Neuron (in vitro differentiated cells): Measurements from ENCODE around the gene PEX3.
"Not testable (repeated sequence)": the region's sequence is repeated elsewhere in the genome, so short reads cannot be mapped to it uniquely, and the experiment has no call there.

Source experiments
- H2AFZ ChIP-seq: one replicate; pipeline ENCODE4 v1.6.1; 2013; ENCODE audit warnings: low read depth, mild to moderate bottlenecking, inconsistent platforms, low read length, moderate library complexity
- H3K27me3 ChIP-seq: one replicate; pipeline ENCODE4 v1.6.1; 2013; ENCODE audit warnings: low read length; ENCODE audit not compliant: insufficient read depth
- H3K36me3 ChIP-seq: one replicate; pipeline ENCODE4 v1.6.1; 2013; ENCODE audit warnings: low read length; ENCODE audit not compliant: insufficient read depth
- H3K4me1 ChIP-seq: one replicate; pipeline ENCODE4 v1.6.1; 2013; ENCODE audit warnings: low read length; ENCODE audit not compliant: insufficient read depth
- H3K4me3 ChIP-seq: 2 replicates; pipeline ENCODE4 v1.5.1; 2013; ENCODE audit warnings: mild to moderate bottlenecking, low read length, moderate library complexity
- H3K9me3 ChIP-seq: one replicate; pipeline ENCODE4 v1.6.1; 2013; ENCODE audit warnings: low read length

The PEX3 gene

DNA sequence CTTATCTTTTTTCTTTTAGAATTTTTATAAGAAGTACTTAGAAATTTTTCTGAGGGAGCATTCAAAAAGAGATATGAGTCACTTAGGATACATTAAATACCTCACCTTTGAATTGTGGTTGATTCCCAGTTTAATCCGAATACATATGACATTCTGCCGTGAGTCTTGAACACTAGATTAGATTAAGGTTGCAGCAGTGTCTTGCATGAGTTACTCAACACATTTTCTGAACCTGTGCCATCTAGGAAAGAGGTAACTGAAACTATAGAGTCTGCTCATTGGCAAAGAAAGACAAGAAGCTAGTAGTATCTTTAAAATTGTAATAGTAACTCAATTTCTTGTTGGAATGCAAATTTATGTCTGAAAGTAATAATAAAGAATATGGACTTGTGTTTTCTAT is 14.9 kb downstream of the PEX3 start:
- no peak overlapping the region for H3K4me3 ChIP-seq

DNA sequence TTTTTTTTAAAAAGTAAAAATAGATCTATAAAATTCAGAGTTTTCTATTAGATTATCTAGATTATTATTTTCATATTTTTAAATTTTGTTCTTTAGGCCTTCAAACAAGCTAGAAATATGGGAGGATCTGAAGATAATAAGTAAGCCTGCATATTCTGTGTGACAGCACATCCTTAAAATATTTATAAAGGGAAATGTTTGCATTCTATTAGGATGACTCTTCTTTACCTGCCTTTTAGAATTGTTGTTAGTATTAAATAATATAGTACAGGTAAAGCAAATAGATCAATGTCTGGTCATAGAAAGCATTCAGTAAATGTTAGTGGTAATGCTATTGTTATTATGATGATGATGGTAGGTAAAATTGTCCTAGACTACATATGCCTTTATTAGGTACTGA is 17.4 kb downstream of the PEX3 start:
- Histone ChIP-seq H3K4me3 (no peak overlapping the region), H3K9me3 (no peaks in the 10 kb centered on the region), H3K36me3 (peaks cover 9% of the 10 kb centered on the region)

More for the DNA sequence above, 14.9 kb downstream of the PEX3 start:
- H3K27me3 ChIP-seq: no peaks in the 10 kb centered on the region
- no peak overlapping the region for H2AFZ ChIP-seq
- H3K9me3 ChIP-seq: no peaks in the 10 kb centered on the region
- H3K36me3 ChIP-seq: peaks cover 2% of the 10 kb centered on the region
- H3K4me1 ChIP-seq: no peaks in the 10 kb centered on the region

DNA sequence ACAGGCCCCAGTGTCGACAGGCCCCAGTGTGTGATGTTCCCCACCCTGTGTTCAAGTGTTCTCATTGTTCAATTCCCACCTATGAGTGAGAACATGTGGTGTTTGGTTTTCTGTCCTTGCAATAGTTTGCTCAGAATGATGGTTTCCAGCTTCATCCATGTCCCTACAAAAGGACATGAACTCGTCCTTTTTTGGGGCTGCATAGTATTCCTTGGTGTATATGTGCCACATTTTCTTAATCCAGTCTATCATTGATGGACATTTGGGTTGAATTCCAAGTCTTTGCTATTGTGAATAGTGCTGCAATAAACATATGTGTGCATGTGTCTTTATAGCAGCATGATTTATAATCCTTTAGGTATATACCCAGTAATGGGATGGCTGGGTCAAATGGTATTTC is 18.2 kb downstream of the PEX3 start:
- H2AFZ ChIP-seq, H3K36me3 ChIP-seq, H3K4me3 ChIP-seq, H3K27me3 ChIP-seq, H3K4me1 ChIP-seq, H3K9me3 ChIP-seq: not testable (repeated sequence)

More for the DNA sequence above, 17.4 kb downstream of the PEX3 start:
- Histone ChIP-seq H3K27me3 (no peaks in the 10 kb centered on the region), H2AFZ (no peak overlapping the region), H3K4me1 (no peaks in the 10 kb centered on the region)

DNA sequence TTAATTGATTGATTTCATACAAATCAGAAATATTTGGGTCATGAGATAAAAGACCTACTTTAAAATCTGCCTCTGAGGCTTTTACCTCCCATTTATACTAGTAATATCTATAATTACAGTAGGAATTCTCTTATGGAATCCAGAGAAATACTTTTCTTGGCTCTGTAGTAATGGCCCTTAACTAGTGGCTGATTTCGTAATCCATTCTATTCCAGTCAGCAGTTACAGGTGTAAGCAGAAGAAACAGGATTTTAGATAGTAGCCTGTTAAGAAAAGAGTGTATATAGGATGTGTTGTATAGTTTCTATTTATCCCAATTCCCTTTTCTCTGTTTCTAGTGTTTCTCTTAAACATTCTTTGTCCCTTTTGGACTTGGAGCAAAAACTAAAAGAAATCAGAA is 21.2 kb downstream of the PEX3 start:
- Histone ChIP-seq H3K9me3 (no peaks in the 10 kb centered on the region), H3K4me3 (no peak overlapping the region), H3K27me3 (no peaks in the 10 kb centered on the region), H2AFZ (no peak overlapping the region), H3K36me3 (peaks cover 17% of the 10 kb centered on the region), H3K4me1 (no peaks in the 10 kb centered on the region)

DNA sequence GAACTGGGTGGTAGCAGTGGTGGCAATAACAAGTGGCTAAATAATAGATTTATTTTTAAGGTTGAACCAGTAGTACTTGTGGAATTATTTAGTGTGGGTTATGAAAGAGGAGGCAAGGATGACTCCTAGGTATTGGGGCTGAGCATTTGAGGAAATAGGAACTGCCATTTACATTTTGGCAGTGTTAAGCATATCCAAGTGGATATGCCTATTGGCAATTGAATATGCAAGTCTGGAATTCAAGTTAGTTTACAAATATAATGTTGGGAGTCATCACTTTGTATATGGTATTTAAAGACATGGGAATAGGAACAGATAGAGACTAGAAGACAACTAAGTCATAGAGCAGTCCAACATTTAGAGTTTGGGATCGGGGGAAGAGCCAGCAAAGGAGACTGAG is 25.9 kb downstream of the PEX3 start:
- H2AFZ ChIP-seq: no peak overlapping the region
- no peaks in the 10 kb centered on the region for H3K9me3 ChIP-seq
- peaks cover 19% of the 10 kb centered on the region for H3K36me3 ChIP-seq
- H3K4me1 ChIP-seq: no peaks in the 10 kb centered on the region
- no peak overlapping the region for H3K4me3 ChIP-seq
- H3K27me3 ChIP-seq: no peaks in the 10 kb centered on the region

DNA sequence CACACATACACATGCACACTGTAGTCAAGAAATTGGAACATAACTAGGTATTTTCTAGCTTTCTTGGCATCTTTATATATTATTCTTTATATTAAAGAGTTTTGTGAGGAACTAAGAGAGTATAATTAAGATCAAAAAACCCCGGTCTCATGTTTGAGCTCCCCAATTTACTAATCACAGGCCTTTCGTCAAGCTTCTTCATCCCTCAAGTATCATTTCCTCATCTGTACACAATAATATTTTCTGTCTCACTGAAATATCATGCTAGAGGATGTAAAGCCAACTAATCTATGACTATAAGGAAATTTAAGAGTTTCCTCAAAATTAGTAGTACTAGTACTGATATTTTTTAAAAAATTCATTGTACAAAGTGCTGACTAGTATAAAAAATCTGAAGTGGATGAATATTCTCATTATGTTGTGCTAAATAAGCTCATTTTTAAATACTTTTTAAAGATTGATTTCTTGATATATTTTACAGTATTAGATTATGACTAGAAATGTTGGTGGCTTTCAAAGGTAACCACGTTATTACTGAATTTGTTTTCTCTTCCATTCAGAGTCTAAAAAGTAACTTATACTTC is 28.0 kb downstream of the PEX3 start:
- H3K4me3 ChIP-seq: no peak overlapping the region
- no peak overlapping the region for H2AFZ ChIP-seq
- H3K27me3 ChIP-seq: no peaks in the 10 kb centered on the region
- peaks cover 13% of the 10 kb centered on the region for H3K36me3 ChIP-seq
- no peaks in the 10 kb centered on the region for H3K9me3 ChIP-seq
- no peaks in the 10 kb centered on the region for H3K4me1 ChIP-seq

DNA sequence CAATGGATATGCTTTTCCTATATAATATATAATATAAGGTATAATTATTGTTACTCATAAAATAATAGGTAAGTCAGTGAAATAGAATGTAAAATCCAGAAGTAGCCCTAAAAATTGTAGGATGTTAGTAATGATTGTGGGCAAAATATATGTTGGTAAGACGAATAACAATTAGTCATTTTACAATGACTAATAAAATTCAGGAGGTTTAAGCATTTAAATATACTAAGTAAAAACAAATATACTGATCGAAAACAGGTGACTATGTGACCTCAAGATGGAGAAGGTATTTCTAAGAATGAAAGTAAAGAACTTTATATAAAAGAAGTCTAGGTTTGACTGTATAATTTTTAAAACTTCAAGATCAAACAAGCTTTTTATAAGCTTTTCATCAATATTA is 32.0 kb downstream of the PEX3 start:
- no peaks in the 10 kb centered on the region for H3K9me3 ChIP-seq
- no peak overlapping the region for H2AFZ ChIP-seq
- H3K4me3 ChIP-seq: no peak overlapping the region
- no peaks in the 10 kb centered on the region for H3K4me1 ChIP-seq
- no peaks in the 10 kb centered on the region for H3K27me3 ChIP-seq
- peaks cover 3% of the 10 kb centered on the region for H3K36me3 ChIP-seq

DNA sequence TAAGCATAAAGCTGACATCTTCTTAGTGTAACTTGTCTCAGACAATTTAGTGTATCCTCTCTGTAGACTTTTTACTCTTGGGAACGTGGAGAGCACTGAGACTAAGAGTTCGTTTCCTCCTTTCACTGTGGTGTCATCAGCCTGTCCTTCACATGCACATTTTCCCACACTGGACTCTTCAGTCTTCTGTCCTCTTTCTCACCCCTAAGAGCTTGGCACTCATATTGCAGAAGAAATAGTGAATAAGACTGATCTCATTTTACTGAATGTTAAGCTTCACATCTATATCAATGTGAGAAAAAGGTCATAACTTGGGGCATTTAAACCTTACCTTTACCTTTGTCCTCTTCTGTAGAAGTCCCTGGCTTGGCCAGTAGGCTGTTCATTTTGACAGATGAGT is 35.4 kb downstream of the PEX3 start:
- Histone ChIP-seq H2AFZ (no peak overlapping the region), H3K9me3 (no peaks in the 10 kb centered on the region), H3K36me3 (no peaks in the 10 kb centered on the region), H3K4me1 (no peaks in the 10 kb centered on the region), H3K27me3 (no peaks in the 10 kb centered on the region), H3K4me3 (no peak overlapping the region)

DNA sequence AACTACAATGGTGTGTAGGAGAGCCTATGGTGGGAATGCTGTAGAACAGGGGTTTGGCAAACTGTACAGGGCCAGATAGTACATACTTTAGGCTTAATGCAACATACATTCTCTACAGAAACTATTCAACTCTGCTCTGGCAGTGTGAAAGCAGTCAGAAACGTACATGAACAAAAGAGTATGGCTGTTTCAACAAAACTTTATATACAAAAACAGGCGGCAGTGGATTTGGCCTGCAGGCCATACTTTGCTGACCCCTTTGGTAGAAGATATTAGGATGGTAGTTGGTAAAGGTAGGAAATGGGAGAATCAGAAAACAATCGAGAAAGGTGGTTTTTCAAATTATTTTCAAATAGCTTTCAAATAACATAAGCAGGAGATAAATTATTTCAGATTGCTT is 36.1 kb downstream of the PEX3 start:
- H2AFZ ChIP-seq: no peak overlapping the region
- no peaks in the 10 kb centered on the region for H3K36me3 ChIP-seq
- H3K4me1 ChIP-seq: no peaks in the 10 kb centered on the region

DNA sequence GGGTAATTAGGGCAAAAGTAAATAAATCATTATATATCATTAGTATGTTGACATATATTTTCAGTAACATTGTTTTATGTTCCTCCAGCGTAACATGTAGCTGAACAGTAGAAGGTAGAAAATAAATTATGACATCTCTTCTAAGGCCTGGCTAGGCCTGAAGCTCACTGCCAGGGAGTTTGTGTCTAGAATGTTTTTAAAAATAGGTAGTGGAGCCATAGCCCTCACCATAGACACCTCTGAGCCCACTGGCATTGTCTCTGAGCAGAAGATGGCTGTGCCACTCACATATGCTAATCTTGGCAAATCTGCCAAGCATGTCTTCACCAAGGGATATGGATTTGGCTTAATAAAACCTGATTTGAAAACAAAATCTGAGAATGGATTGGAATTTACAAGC is 39.6 kb downstream of the PEX3 start:
- Histone ChIP-seq H3K4me3 (no peak overlapping the region), H3K36me3 (peaks cover 16% of the 10 kb centered on the region), H3K9me3 (no peaks in the 10 kb centered on the region), H2AFZ (no peak overlapping the region), H3K27me3 (no peaks in the 10 kb centered on the region), H3K4me1 (no peaks in the 10 kb centered on the region)

More for the DNA sequence above, 36.1 kb downstream of the PEX3 start:
- no peaks in the 10 kb centered on the region for H3K27me3 ChIP-seq
- no peak overlapping the region for H3K4me3 ChIP-seq
- no peaks in the 10 kb centered on the region for H3K9me3 ChIP-seq

DNA sequence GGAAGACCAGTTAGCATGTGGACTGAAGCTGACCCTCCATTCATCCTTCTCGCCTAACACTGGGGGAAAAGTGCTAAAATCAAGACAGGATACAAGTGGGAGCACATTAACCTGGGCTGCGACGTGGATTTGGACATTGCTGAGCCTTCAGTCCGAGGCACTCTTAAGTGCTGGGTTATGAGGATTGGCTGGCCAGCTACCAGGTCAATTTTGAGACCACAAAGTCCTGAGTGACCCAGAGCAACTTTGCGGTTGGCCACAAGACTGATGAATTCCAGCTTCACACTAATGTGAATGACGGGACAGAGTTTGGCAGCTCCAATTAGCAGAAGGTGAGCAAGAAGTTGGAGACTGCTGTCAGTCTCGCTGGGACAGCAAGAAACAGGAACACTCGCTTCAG is 40.2 kb downstream of the PEX3 start:
- H3K9me3 ChIP-seq: no peaks in the 10 kb centered on the region
- H3K36me3 ChIP-seq: peaks cover 21% of the 10 kb centered on the region
- no peaks in the 10 kb centered on the region for H3K4me1 ChIP-seq
- no peak overlapping the region for H2AFZ ChIP-seq
- no peak overlapping the region for H3K4me3 ChIP-seq
- no peaks in the 10 kb centered on the region for H3K27me3 ChIP-seq

DNA sequence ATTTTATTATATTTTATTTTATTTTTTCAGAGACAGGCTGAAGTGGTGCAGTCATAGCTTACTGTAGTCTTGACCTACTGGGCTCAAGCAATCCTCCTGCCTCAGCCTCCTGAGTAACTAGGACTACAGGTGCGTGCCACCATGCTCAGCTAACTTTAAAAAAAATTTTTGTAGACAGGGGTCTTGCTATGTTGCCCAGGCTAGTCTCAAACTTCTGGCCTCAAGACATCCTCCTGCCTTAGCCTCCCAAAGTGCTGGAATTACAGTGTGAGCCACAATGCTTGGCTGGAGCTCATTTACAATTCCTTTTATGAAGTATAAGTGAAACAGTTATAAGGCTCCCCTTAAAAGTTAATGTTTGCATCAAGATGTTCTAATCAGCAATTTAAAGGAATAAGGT is 46.4 kb downstream of the PEX3 start:
- Histone ChIP-seq H3K36me3 (peaks cover 64% of the 10 kb centered on the region), H3K27me3 (no peaks in the 10 kb centered on the region), H3K4me1 (no peaks in the 10 kb centered on the region), H2AFZ (no peak overlapping the region), H3K9me3 (peaks cover 4% of the 10 kb centered on the region), H3K4me3 (no peak overlapping the region)

DNA sequence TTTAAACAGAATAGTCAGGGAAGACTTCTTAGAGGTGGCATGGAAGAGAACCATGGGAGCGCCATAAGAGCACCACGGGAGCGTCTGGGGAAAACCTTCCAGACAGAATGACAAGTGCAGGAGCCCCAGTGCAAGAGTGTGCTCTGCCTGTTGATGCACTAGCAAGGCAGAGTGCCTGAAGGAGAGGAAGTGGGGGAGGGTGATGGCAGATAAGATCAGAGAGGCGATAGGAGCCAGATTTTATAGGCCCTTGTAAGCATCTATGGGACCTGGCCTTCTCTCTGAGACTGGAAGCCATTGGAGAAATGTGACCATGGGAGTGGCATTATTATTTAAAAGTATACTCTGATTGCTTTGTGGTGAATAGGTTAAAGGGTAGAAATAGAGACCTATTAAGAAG is 47.8 kb downstream of the PEX3 start:
- peaks cover 72% of the 10 kb centered on the region for H3K36me3 ChIP-seq
- no peak overlapping the region for H3K4me3 ChIP-seq
- peaks cover 4% of the 10 kb centered on the region for H3K9me3 ChIP-seq

DNA sequence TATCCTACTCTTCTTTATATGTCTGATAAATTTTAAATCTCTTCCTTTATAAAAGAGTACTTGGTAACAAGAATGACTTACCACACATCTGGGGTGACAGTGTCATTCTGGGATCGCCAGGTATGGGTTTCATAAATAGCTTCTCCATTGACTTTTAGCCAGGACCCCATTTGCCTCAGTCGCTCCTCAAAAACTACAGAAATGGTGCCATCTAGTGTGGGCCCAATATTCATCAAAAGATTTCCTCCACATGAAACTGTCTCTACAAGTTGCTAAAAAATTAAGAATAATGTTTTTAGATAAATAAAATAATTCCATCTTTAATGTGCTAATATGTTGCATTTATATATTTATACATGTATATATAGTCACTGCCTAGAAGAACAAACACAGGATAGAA is 51.2 kb downstream of the PEX3 start:
- Histone ChIP-seq H3K4me3 (no peak overlapping the region), H3K9me3 (peaks cover 4% of the 10 kb centered on the region), H3K36me3 (peaks cover 79% of the 10 kb centered on the region)

More for the DNA sequence above, 47.8 kb downstream of the PEX3 start:
- no peaks in the 10 kb centered on the region for H3K4me1 ChIP-seq
- H3K27me3 ChIP-seq: no peaks in the 10 kb centered on the region
- H2AFZ ChIP-seq: no peak overlapping the region

More for the DNA sequence above, 51.2 kb downstream of the PEX3 start:
- Histone ChIP-seq H3K4me1 (no peaks in the 10 kb centered on the region), H3K27me3 (no peaks in the 10 kb centered on the region), H2AFZ (no peak overlapping the region)
